ENCODE data around the gene ELAC1. TPM values are rescaled to one million over a fixed set of nuclear protein-coding genes. Genes with fewer than 3 reads are reported as not detected.
"Not testable (repeated sequence)": the region's sequence is repeated elsewhere in the genome, so short reads cannot be mapped to it uniquely, and the experiment has no call there.

ELAC1 gene
- total RNA-seq, 4 donors from 2014 or later = 1.6 to 13.7 (median 4.0) TPM

GRCh38 chr18:50961974-50962373 is 5.9 kb upstream of the ELAC1 start:
- no peak for TF ChIP-seq POLR2A (IDR thresholded peaks at IDR 0.05)
- TF ChIP-seq CTCF (IDR thresholded peaks at IDR 0.05 in 4 of 5, conservative IDR thresholded peaks at IDR 0.05 in 1 of 5) = no peak
- no peaks in the 10 kb centered on the region for H3K27me3 ChIP-seq
- no peak overlapping the region for H3K27ac ChIP-seq
- H3K4me3 ChIP-seq = no peak overlapping the region
- ATAC-seq (no peak), DNase-seq (no peak)
- H3K36me3 ChIP-seq = no peaks in the 10 kb centered on the region
- intact Hi-C loops (cut with DNase I; ENCODE audit: low total_unique reads) = no loop called here
- H3K9me3 ChIP-seq = peaks cover 0 to 14% (median 0%) of the 10 kb centered on the region in 3 donors
- H3K4me1 ChIP-seq = no peaks in the 10 kb centered on the region
- in situ Hi-C loops (cut with MboI; ENCODE audit: low sequenced_read_pairs in 4 of 4) = loop anchor here in 2 of 4 donors (10.0 to 25.0 kb wide), 3 partner anchors 63 to 225 kb away; partner anchors contain the start of gene MEX3C (in 1 of the 2)

GRCh38 chr18:50969448-50969847 is 1.6 kb downstream of the ELAC1 start:
- no peak for TF ChIP-seq POLR2A (IDR thresholded peaks at IDR 0.05)
- TF ChIP-seq CTCF (IDR thresholded peaks at IDR 0.05 in 4 of 5, conservative IDR thresholded peaks at IDR 0.05 in 1 of 5) = no peak
- intact Hi-C loops (cut with DNase I; ENCODE audit: low total_unique reads) = no loop called here
- in situ Hi-C loops (cut with MboI; ENCODE audit: low sequenced_read_pairs in 4 of 4) = loop anchor here in 2 of 4 donors (10.0 to 25.0 kb wide), 3 partner anchors 55 to 218 kb away; partner anchors contain the start of gene MEX3C (in 1 of the 2)
- H3K27ac ChIP-seq = peak overlapping the region; percentile 92 to 99 (median 96)
- H3K27me3 ChIP-seq = no peaks in the 10 kb centered on the region
- ATAC-seq = no peak
- H3K4me1 ChIP-seq = peaks cover 36 to 40% of the 10 kb centered on the region in 2 donors
- H3K9me3 ChIP-seq = no peaks in the 10 kb centered on the region
- no peak for DNase-seq
- H3K4me3 ChIP-seq = no peak overlapping the region
- peaks cover 0 to 2% of the 10 kb centered on the region in 2 donors for H3K36me3 ChIP-seq

- intact Hi-C loops (cut with DNase I; ENCODE audit: low total_unique reads) (loop anchor here (5.0 kb wide), 1 partner anchor 148 kb away; the partner anchor contains the start of gene MRO), in situ Hi-C loops (cut with MboI; ENCODE audit: low sequenced_read_pairs in 4 of 4) (loop anchor here in 2 of 4 donors (5.0 to 25.0 kb wide), 2 partner anchors 57 to 217 kb away; partner anchors contain the start of gene MEX3C (in 1 of the 2))
- DNase-seq = peak; percentile 22 to 73
These were observed 2.2 kb downstream of the ELAC1 start for GRCh38 chr18:50970006-50970405.

GRCh38 chr18:50972404-50972803 is 4.6 kb downstream of the ELAC1 start:
- H3K27ac ChIP-seq = peak overlapping the region; percentile 81 to 98 (median 87)
- DNase-seq (peak; percentile 71 to 89), ATAC-seq (peak; percentile 27 to 38)
- TF ChIP-seq POLR2A (IDR thresholded peaks at IDR 0.05) = peak in 1 of 2 donors; percentile 17
- peaks cover 36 to 38% of the 10 kb centered on the region in 2 donors for H3K4me1 ChIP-seq
- peaks cover 0 to 32% of the 10 kb centered on the region in 2 donors for H3K36me3 ChIP-seq
- intact Hi-C loops (cut with DNase I; ENCODE audit: low total_unique reads) (loop anchor here (5.0 kb wide), 1 partner anchor 150 kb away; the partner anchor contains the start of gene MRO), in situ Hi-C loops (cut with MboI; ENCODE audit: low sequenced_read_pairs in 4 of 4) (loop anchor here in 2 of 4 donors (5.0 to 25.0 kb wide), 2 partner anchors 55 to 215 kb away; partner anchors contain the start of gene MEX3C (in 1 of the 2))
- H3K9me3 ChIP-seq, H3K27me3 ChIP-seq, H3K4me3 ChIP-seq: not testable (repeated sequence)

More at GRCh38 chr18:50970006-50970405, 2.2 kb downstream of the ELAC1 start:
- no peaks in the 10 kb centered on the region for H3K9me3 ChIP-seq
- no peaks in the 10 kb centered on the region for H3K27me3 ChIP-seq
- ATAC-seq = no peak
- TF ChIP-seq CTCF (IDR thresholded peaks at IDR 0.05 in 4 of 5, conservative IDR thresholded peaks at IDR 0.05 in 1 of 5) (no peak), POLR2A (IDR thresholded peaks at IDR 0.05) (no peak)
- peaks cover 36 to 40% of the 10 kb centered on the region in 2 donors for H3K4me1 ChIP-seq
- peaks cover 0 to 8% of the 10 kb centered on the region in 2 donors for H3K36me3 ChIP-seq
- no peak overlapping the region for H3K4me3 ChIP-seq
- peak overlapping the region; percentile 92 to 99 (median 96) for H3K27ac ChIP-seq

- no peaks in the 10 kb centered on the region for H3K27me3 ChIP-seq
- no peak overlapping the region for H3K4me3 ChIP-seq
- intact Hi-C loops (cut with DNase I; ENCODE audit: low total_unique reads) (loop anchor here (1.0 to 5.0 kb wide), 2 partner anchors 58 to 151 kb away; partner anchors contain the start of gene MRO), in situ Hi-C loops (cut with MboI; ENCODE audit: low sequenced_read_pairs in 4 of 4) (loop anchor here in 2 of 4 donors (5.0 to 25.0 kb wide), 2 partner anchors 54 to 214 kb away; partner anchors contain the start of gene MEX3C (in 1 of the 2))
- TF ChIP-seq CTCF (IDR thresholded peaks at IDR 0.05 in 4 of 5, conservative IDR thresholded peaks at IDR 0.05 in 1 of 5) = no peak
- peak in 1 of 2 donors; percentile 36 for TF ChIP-seq POLR2A (IDR thresholded peaks at IDR 0.05)
- peaks cover 34 to 37% of the 10 kb centered on the region in 2 donors for H3K4me1 ChIP-seq
- DNase-seq (peak; percentile 64 to 67), ATAC-seq (peak; percentile 95 to 96)
- peak overlapping the region; percentile 81 to 98 (median 87) for H3K27ac ChIP-seq
- no peaks in the 10 kb centered on the region for H3K9me3 ChIP-seq
- H3K36me3 ChIP-seq = peaks cover 0 to 42% of the 10 kb centered on the region in 2 donors
These were observed 5.7 kb downstream of the ELAC1 start for GRCh38 chr18:50973367-50974126.
